ENCODE results near the gene SCAND1.
"Not testable (repeated sequence)": the region's sequence is repeated elsewhere in the genome, so short reads cannot be mapped to it uniquely, and the experiment has no call there.

SCAND1 gene

GRCh38 chr20:35954200-35954906, at the start of gene SCAND1:
SCAND1 (minus strand) TSS chr20:35954502; CDS start chr20:35954284, 218 bp downstream.
- FAIRE-seq = peak; percentile 95

DNA sequence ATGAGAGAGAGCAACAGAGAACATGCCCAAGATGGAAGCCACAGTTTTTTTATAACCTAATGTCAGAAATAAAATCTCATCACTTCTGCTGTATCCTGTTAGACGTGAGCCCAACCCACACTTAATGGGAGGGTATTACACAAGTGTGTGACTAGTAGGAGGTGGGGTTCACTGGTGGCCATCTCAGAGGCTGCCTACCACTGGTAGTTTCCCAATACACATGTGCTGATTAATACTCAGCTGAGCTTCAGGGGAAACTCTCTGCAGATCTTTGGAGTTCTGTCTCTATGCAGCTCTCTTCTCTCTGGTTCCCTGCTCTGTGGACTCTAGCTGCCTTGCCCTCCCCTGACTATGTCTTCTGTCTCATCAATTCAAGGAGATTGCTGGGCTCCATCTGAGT, 49.7 kb upstream of the SCAND1 start:
- no peak for DNase-seq (ENCODE audit: extremely low spot score, insufficient read length, low read depth)
- FAIRE-seq = no peak

More at GRCh38 chr20:35954200-35954906, at the start of gene SCAND1:
- DNase-seq (ENCODE audit: extremely low spot score, insufficient read length, low read depth) = peak; percentile 91

DNA sequence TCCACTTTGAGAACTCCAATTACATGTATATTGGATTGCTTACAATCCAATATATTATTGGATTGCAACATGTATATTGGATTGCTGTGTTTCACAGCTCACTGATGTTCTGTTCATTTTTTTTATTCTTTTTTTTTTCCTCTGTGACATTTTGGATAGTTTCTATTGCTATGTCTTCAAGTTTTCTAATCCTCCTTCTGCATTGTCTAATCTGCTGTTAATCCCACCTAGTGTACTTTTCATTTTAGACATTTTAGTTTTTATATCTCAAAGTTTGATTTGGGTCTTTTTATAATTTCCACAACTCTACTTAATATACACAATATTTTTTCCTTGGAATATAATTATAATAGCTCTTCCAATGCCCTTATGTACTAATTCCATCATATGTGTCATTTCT, 48.6 kb upstream of the SCAND1 start:
- FAIRE-seq (no peak), DNase-seq (ENCODE audit: extremely low spot score, insufficient read length, low read depth) (no peak)

DNA sequence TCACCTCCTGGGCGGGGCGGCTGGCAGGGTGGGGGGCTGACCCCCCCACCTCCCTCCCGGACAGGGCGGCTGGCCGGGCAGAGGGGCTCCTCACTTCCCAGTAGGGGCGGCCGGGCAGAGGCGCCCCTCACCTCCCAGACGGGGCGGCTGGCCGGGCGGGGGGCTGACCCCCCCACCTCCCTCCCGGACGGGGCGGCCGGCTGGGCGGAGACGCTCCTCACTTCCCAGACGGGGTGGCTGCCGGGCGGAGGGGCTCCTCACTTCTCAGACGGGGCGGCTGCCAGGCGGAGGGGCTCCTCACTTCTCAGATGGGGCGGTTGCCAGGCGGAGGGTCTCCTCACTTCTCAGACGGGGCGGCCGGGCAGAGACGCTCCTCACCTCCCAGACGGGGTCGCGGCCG, 47.0 kb upstream of the SCAND1 start:
- not testable (repeated sequence) for FAIRE-seq

GRCh38 chr20:35996492-35996891, 42.2 kb upstream of the SCAND1 start:
- not testable (repeated sequence) for DNase-seq (ENCODE audit: extremely low spot score, insufficient read length, low read depth); FAIRE-seq

More for the DNA sequence above, 47.0 kb upstream of the SCAND1 start:
- not testable (repeated sequence) for DNase-seq (ENCODE audit: extremely low spot score, insufficient read length, low read depth)

GRCh38 chr20:35994994-35995453, 40.7 kb upstream of the SCAND1 start:
- peak; percentile 63 for DNase-seq (ENCODE audit: extremely low spot score, insufficient read length, low read depth)
- peak; percentile 38 for FAIRE-seq

GRCh38 chr20:35992713-35993335, 38.5 kb upstream of the SCAND1 start:
- FAIRE-seq (peak; percentile 75), DNase-seq (ENCODE audit: extremely low spot score, insufficient read length, low read depth) (peak; percentile 53)

- no peak for FAIRE-seq
- DNase-seq (ENCODE audit: extremely low spot score, insufficient read length, low read depth) = no peak
Measured at GRCh38 chr20:35991142-35991771, 37.0 kb upstream of the SCAND1 start.

DNA sequence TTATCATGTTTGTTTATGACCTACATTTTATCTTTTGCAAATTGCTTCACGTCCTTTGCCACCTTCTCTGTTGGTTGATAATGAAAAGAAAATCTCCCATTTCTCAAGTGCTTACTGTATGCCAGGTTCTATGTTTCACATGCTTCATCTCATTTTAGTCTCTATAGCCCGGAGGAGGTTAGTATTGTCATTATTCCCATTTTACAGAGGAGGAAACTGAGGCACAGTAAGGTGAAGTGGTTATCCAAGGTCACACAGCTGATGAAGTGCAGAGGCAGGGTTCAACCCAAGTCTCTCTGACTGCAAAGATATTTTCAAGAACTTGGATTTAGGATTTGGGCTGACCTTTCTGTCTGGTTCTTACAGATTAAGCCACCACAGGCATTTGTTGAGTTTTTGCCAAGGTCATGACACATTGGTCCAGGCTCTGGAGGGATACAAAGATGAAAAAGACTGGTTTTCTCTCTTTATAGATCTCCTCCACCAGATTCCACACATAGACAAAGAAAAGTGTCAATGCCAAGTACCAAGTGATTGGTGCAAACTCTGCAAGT, 34.7 kb upstream of the SCAND1 start:
- FAIRE-seq (no peak), DNase-seq (ENCODE audit: extremely low spot score, insufficient read length, low read depth) (no peak)

GRCh38 chr20:35985806-35986205, 31.5 kb upstream of the SCAND1 start:
- FAIRE-seq (no peak), DNase-seq (ENCODE audit: extremely low spot score, insufficient read length, low read depth) (no peak)

DNA sequence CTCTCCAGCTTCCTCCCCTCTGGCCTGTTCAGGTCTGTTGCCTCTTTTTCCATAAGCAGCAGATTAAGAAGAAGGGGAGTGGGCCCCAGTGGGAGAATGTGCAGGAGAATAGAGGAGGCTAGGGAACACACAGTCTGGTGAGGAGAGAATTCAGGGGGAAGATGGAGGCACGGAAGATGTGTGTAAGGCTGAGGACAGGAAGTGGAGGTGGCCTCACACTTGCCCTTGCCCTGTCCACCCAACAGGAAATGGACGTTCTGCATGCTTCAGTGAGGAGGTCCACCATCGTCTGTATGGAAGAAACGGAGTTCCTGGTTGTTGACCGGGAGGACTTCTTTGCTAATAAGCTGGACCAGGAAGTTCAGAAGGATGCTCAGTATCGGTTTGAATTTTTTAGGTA, 30.1 kb upstream of the SCAND1 start:
- no peak for DNase-seq (ENCODE audit: extremely low spot score, insufficient read length, low read depth)
- no peak for FAIRE-seq

DNA sequence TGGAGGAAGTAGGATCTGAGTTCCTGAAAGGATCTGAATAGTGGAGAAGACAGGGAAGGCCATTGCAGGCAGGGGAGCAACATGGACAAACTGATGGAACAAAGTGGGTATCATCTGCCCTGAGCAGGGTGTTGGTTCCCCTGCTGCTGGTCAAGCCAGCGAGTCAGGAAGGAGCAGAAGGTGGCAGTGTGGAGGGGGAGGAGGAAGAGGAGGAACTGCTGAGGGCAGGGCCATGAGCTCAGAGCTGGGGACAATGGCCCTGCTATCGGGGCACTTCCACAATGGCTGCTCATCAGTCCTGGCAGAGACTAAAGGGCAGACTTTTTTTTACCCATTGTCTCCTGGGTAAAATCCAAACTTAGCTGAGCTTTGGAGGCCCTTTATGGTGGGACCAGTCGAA, 27.7 kb upstream of the SCAND1 start:
- no peak for FAIRE-seq
- no peak for DNase-seq (ENCODE audit: extremely low spot score, insufficient read length, low read depth)

DNA sequence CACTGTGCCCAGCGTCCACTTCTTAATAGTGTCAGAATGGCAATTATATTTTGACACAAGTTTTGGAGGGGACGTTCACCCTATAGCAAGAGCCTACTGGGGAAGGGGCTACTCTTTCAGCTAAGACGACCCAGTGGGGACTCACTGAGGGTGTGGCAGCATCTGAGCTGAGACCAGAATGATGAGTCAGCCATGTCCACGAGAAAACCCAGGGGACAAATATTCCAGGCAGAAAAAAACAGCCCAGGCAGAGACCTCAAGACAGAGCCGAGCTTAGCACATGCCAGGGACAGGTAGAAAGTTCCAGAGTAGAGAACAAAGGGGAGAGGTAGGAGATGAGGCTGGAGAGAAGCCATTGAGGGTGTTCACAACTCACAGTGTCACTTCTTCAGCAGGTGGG, 25.2 kb upstream of the SCAND1 start:
- no peak for DNase-seq (ENCODE audit: extremely low spot score, insufficient read length, low read depth)
- no peak for FAIRE-seq

- FAIRE-seq = no peak
Measured at GRCh38 chr20:35978041-35978513, 23.8 kb upstream of the SCAND1 start.

DNA sequence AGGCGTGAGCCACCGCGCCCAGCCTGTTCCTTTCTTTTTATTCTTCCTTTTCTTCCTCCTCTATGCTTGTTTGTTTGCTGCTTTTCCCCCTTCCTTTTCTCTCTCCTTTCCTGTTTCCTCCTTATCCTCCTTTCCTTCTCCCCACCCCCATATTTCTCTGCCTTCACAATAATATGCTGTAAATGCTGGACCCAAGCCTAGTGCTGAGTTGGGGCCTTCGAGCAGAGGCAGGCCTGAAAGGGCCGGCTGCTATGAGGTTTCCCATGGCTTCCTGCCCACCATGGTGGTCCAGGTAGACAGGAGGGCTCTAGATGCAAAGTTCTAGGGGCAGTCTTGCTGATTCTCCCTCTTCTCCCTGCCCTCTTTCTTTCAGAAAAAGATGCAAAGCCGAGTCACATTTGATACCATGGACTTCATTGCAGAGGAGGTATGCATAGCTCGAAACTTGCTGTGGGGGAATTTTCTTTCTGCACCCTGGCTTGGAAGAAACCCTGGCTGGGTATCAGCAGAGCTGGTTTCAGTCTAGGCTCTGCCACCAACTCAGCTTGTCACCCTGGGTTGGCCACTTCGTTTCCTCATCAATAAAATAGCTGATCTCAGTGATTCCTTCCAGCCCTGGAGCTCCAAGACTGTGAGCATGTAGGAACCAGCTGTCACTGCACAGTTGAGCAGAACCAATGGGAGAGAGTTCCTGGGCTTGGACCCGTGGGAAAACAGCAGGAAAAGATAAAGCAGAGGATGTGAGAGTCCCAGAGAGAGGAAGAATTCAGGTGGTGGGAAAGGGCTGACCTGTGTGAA, 21.5 kb upstream of the SCAND1 start:
- DNase-seq (ENCODE audit: extremely low spot score, insufficient read length, low read depth) (no peak), FAIRE-seq (no peak)

More at GRCh38 chr20:35978041-35978513, 23.8 kb upstream of the SCAND1 start:
- DNase-seq (ENCODE audit: extremely low spot score, insufficient read length, low read depth) = no peak

GRCh38 chr20:35974256-35974655, 20.0 kb upstream of the SCAND1 start:
- FAIRE-seq = no peak
- no peak for DNase-seq (ENCODE audit: extremely low spot score, insufficient read length, low read depth)

GRCh38 chr20:35972462-35972861, 18.2 kb upstream of the SCAND1 start:
- DNase-seq (ENCODE audit: extremely low spot score, insufficient read length, low read depth) (no peak), FAIRE-seq (no peak)

- FAIRE-seq (no peak), DNase-seq (ENCODE audit: extremely low spot score, insufficient read length, low read depth) (no peak)
Measured at GRCh38 chr20:35971981-35972380, 17.7 kb upstream of the SCAND1 start.

DNA sequence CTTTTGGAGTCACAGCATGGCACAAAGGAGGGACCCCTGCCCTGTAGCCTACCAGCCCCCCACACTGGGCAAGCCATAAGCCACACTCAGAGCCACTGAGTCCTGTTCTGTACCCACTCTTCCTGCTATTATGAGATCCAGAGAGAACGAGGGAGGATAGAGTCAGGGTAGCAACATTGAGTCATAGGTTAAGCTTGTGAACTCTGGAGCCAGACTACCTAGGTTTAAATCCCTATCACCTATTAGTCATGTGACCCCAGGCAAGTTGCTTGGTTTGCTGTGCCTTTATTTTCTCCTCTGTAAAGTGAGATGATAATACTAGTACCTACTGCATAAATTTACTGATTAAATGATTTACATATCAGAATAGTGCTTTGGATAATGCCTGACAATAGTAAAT, 14.6 kb upstream of the SCAND1 start:
- no peak for FAIRE-seq
- DNase-seq (ENCODE audit: extremely low spot score, insufficient read length, low read depth) = no peak

Data from GM18507 (cell line).